Caki2 (cell line): Measurements from ENCODE around the gene TMEM59L. TPM values are rescaled to one million over a fixed set of nuclear protein-coding genes. Genes with fewer than 3 reads are reported as not detected.

Source experiments
- DNase-seq: peaks from one replicate; pipeline ENCODE4 v3.0.0-alpha.2; 2015; ENCODE audit warnings: low read depth
- in situ Hi-C: cut with HindIII; loops from 2 replicates; pipeline ENCODE4 v1.10.0; 2016; ENCODE audit warnings: low sequenced_read_pairs, low pct_unique_long_range_greater_than_20kb, mixed read lengths
- total RNA-seq: library from RNA; depleted of rRNA; stranded (reverse); fragments of >200 nt; shearing (Covaris generic); gene quantifications from 2 replicates; pipeline ENCODE4 v1.2.3, GENCODE V29; 2014; ENCODE audit warnings: low replicate concordance; rRNA removed

Gene TMEM59L
- 0.14 and 0.90 TPM in 2 replicates for total RNA-seq

GRCh38 chr19:18612772-18613588, at the start of gene TMEM59L:
Gene TMEM59L, plus strand, starts transcription at chr19:18612870. Its CDS starts 89 bp downstream, at chr19:18612959.
- in situ Hi-C loops: no loop called here
- DNase-seq: no peak

- in situ Hi-C loops: no loop called here
- no peak for DNase-seq
Observed at GRCh38 chr19:18566953-18567352, 45.7 kb upstream of the TMEM59L start.

DNA sequence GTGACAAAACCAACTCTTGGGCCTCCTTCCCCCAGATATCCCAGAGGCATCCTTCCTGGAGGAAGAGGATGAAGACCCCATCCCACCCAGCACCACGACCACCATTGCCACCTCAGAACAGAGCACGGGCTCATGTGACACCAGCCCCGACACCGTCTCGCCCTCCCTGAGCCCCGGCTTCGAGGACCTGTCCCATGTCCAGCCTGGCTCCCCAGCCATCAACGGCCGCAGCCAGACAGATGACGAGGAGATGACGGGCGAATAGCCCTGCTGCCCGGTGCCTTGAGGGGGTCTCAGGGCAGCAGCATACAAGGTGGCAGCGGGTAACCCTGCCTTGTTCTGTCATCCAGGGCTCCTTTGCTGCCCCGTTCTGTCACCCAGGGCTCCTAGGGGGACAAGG, 44.3 kb upstream of the TMEM59L start:
- DNase-seq: no peak
- in situ Hi-C loops: no loop called here

GRCh38 chr19:18571564-18572344, 40.9 kb upstream of the TMEM59L start, which contains the start of gene UBA52:
Gene UBA52, plus strand, starts transcription at chr19:18571857. Its CDS starts 1,444 bp downstream, at chr19:18573301.
- in situ Hi-C loops: no loop called here
- DNase-seq: peak; percentile 98

GRCh38 chr19:18574691-18575291, 37.9 kb upstream of the TMEM59L start:
- no peak for DNase-seq
- in situ Hi-C loops: no loop called here

DNA sequence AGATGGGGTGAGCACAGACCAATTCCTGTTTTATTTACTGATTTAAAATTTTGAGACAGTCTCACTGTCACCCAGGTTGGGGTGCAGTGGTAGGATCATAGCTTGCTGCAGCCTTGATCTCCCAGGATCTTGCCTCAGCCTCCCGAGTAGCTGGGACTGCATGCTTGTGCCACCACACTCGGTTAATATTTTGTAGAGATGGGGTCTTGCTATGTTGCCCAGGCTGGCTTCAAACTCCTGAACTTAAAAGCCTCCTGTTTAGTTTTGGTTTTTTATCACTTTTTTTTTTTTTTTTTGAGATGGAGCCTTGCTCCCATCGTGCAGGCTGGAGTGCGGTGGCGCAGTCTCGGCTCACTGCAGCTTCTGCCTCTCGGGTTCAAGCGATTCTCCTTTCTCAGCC, 36.3 kb upstream of the TMEM59L start:
- in situ Hi-C loops: no loop called here
- DNase-seq: no peak

DNA sequence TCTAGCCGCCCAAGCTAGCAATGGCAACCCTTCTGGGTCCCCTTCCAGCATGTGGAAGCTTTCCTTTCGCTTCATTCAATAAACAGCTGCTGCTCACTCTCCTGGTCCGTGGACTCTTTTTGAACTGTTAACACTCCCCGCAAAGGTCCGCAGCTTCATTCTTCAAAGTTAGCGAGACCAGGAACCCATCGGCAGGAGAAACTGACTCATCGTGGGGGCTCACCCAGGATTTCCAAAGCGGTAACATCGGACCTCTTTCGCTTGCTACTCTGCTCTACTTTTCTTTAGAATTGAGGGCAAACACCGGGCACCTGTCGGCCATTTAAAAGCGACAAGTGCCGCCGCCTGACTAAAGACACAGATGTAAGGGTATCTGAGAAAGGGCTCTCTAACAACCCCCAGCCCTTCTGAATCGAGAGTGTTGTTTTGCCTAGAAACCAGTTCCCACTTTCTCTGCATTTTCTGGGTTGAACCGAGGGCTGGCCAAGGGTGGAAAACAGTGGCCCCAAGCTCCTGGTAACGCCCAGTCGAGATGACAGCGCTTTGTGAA, 35.2 kb upstream of the TMEM59L start:
- DNase-seq: no peak
- in situ Hi-C loops: no loop called here

GRCh38 chr19:18580311-18580710, 32.4 kb upstream of the TMEM59L start:
- in situ Hi-C loops: no loop called here
- no peak for DNase-seq

DNA sequence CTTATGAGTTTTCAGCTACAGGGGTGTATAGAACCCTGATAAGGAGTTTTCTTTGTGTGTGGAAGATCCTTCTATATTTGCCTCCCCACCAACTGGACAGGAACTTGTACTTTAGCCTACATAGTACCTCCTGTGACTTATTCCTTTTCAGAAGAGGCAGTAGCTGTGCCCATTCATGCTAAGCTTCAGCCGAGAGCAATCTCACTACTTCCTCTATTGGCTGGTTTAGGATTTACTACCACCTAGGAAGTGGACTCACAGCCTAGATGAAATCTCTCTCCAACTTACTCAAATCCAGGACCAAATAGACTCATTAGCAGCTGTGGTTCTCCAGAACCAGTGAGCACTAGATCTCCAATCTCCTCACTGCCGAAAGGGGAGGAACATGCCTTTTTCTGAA, 26.4 kb upstream of the TMEM59L start:
- DNase-seq: no peak
- in situ Hi-C loops: no loop called here

DNA sequence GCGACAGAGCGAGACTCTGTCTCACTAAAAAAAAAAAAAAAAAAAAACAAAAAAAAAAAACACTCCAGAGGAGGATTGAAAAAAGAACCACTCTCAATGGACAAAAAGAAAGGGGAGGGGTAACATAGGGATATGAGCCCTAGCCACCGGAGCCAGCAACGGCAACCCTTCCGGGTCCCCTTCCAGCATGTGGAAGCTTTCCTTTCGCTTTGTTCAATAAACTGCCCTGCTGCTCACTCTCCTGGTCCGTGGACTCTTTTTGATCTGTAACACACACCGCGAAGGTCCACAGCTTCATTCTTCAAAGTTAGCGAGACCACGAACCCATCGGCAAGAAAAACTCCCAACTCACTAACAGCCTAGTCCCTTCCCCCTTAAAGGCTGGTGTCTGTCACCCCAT, 25.1 kb upstream of the TMEM59L start:
- no peak for DNase-seq
- in situ Hi-C loops: no loop called here

GRCh38 chr19:18587962-18588610, 24.6 kb upstream of the TMEM59L start:
- in situ Hi-C loops: no loop called here
- no peak for DNase-seq

- in situ Hi-C loops: no loop called here
- DNase-seq: peak; percentile 88
Observed at GRCh38 chr19:18588611-18589379, 23.9 kb upstream of the TMEM59L start, which contains the start of gene REX1BD. Gene REX1BD, plus strand, starts transcription at chr19:18588798. Its CDS starts 4 bp downstream, at chr19:18588802.

DNA sequence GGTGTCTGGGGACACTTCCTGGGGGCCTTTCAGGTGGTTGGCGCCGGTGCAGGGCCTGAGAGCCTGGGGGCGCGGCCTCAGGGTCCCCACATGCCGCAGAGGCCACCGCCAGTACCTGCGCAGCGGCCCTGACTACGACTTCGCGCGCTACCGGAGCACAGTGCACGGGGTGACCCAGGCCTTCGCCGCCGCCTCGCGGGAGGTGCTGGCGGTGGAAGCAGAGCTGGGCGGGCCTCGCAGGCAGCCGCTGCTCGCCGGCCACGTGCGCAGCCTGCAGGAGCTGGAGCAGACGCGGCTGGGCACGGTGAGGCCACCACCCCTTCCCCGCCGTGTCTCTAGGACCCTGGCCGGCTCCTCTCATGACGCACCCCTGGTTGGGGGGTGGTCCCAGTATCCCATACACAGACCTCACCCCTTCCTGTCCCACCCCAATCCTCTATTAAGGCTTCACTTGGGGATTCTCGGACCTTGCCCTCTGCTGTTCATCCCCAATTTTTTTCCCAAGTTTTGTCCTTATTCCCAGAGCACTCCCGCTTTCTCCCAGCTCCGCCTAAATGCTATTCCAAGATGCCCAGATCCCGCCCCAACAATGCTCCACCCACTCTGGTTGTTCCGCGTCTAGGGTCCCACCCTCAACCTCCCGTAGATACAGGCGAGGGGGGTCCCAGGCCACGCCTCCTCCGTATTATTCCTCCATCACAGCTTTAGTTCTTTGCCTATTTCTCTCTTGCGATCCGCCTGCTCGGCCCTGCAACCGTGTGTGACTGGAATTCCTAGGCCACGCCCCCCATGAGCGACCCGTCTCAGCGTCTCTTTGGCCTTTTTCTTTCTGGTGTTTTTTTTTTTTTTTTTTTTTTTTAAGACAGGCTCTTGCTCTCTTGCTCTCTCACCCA, 23.0 kb upstream of the TMEM59L start:
- in situ Hi-C loops: no loop called here
- peak; percentile 91 for DNase-seq

DNA sequence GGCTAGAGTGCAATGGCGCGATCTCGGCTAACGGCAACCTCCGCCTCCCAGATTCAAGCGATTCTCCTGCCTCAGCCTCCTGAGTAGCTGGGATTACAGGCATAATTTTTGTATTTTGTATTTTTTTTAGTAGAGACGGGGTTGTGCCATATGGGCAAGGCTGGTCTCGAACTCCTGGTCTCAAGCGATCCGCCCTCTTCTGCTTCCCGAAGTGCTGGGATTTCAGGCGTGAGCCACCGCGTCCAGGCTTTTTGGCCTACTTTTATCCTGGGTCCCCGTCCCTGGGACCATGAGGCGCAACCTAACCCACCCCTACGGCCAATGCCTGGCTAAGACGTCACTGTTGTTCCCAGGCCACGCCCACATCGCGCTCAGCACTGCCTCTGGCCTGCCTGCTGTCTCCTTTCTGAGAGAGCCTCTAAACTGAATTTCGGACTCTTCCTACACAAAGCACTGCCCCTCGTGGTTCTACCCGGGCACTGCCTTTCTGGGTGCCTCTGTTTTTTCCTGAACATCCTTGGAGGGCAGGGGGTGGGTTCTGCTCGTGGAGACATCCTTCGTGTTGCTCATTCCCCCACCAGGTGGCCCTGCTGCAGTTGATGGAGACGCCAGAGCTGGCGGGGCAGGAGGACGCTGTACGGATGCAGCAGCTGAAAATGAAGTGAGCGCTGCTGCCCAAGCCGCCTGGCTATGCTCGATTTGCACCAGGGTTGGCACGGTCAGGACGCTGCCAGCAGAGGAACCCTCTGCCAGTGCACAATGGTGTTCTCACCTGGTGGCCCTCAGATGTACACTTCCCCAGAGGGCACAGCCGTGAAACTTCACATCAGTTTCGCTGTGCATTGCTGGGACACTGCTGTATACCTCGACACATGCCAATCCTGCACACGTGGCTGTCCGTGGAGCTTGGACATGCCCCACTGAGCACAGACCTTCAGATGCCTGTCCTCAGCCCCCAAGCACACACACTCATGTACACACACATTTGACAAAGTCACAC, 22.1 kb upstream of the TMEM59L start:
- in situ Hi-C loops: no loop called here
- DNase-seq: peak; percentile 98

GRCh38 chr19:18591735-18592385, 20.8 kb upstream of the TMEM59L start:
- no peak for DNase-seq
- in situ Hi-C loops: no loop called here
